Ishikawa (cell line): ENCODE data around the gene RAB8A.

Experiments
- CEBPB ChIP-seq: IDR thresholded peaks from 2 replicates; pipeline ENCODE4 v1.6.1; 2012
- CREB1 ChIP-seq: IDR thresholded peaks from 2 replicates; pipeline ENCODE4 v1.6.1; 2012; ENCODE audit warnings: low read depth
- EGR1 ChIP-seq: IDR thresholded peaks from 2 replicates; pipeline ENCODE4 v1.6.1; 2012
- EP300 ChIP-seq: IDR thresholded peaks from 2 replicates; pipeline ENCODE4 v1.6.1; 2012; ENCODE audit warnings: borderline replicate concordance
- FOXM1 ChIP-seq: IDR thresholded peaks from 2 replicates; pipeline ENCODE4 v1.6.1; 2012; ENCODE audit warnings: low read depth, borderline replicate concordance
- NFIC ChIP-seq: IDR thresholded peaks from 2 replicates; pipeline ENCODE4 v1.6.1; 2012
- RAD21 ChIP-seq: IDR thresholded peaks from 2 replicates; pipeline ENCODE4 v1.6.1; 2012; ENCODE audit warnings: low read depth
- TAF1 ChIP-seq: IDR thresholded peaks from 2 replicates; pipeline ENCODE4 v1.6.1; 2012; ENCODE audit warnings: low read depth, mild to moderate bottlenecking
- TCF12 ChIP-seq: IDR thresholded peaks from 2 replicates; pipeline ENCODE4 v1.6.1; 2012; ENCODE audit warnings: low read depth
- TEAD4 ChIP-seq: IDR thresholded peaks from 2 replicates; pipeline ENCODE4 v1.6.1; 2012
- YY1 ChIP-seq: IDR thresholded peaks from 2 replicates; pipeline ENCODE4 v1.6.1; 2012; ENCODE audit warnings: low read depth
- ZBTB7A ChIP-seq: IDR thresholded peaks from 2 replicates; pipeline ENCODE4 v1.6.1; 2012; ENCODE audit warnings: low read depth
- TF ChIP-seq, protein P1 (sequence below): IDR thresholded peaks from 2 replicates; pipeline ENCODE4 v1.6.1; 2012
- TF ChIP-seq, protein P2 (sequence below): IDR thresholded peaks from 2 replicates; pipeline ENCODE4 v1.6.1; 2012
- TF ChIP-seq, protein P3 (sequence below): IDR thresholded peaks from 2 replicates; pipeline ENCODE4 v1.6.1; 2012; ENCODE audit warnings: low read depth, mild to moderate bottlenecking

The RAB8A gene

DNA sequence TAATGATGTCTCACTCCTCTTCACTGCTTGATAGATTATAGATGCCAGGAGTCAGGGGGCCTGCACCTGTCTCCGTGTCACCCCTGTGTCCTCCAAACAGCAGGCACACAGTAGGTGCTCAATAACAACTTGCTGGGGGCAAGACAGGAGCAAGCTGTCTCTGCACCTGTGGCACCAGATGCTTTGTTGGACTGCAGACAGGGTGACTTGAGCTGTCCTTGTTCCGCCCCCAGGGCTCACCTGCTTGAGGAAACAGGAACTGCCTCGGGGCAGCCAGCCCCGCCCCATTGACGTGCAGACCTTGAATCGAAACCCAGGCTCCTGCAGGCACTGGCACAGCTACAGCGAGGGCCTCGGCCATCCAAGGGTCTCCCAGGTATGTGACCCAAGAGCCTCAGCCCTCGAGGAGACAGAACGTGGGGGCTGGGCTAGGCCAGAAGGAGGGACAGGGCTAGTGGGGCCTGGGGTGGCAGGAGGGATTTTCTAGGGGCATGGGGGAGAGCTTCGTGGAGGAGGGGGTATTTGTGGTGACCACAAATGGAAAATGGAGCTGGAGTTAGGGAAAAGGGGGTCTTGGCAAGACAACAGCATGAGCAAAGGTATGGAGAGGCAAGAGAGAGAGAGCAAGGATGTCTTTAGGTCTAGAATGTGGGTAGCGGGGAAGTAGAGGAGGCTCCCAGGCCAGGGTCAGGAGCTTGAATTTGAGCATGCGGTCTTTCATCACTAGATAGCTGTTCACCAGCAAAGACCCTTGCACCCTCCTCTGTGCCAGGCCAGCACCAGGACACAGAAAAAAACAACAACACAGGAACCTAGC is 31.9 kb downstream of the RAB8A start, which contains the start of gene HSH2D:
TSS of gene HSH2D (plus strand) at position 287 of the 817 bp plus-strand sequence. CDS start 5,066 bp downstream, outside the sequence.
- 0 out of 2 replicates have a peak, but pooled peaks have one; percentile 44 for TF ChIP-seq ZBTB7A
- TF ChIP-seq TEAD4, result no peak
- TF ChIP-seq, protein P1, sequence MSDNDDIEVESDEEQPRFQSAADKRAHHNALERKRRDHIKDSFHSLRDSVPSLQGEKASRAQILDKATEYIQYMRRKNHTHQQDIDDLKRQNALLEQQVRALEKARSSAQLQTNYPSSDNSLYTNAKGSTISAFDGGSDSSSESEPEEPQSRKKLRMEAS, result peak; percentile 36; the same call in 1 of the 2 replicates

DNA sequence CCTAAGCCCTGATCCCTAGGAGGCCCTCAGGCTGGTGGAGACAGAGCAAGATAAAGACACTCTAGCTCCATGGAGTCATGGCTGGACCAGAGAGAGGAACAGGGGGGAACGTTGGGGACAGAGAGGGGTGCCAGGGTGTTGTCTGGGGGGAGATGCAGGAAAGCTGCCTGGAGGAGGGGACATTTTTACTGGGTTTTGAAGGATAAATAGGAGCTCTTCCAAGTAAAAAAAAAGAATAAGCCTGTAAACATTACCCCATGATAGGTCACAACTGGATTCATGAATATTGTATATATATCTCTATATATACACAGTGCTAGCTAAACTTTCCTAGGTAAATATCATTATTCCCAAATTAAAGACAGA is 32.5 kb downstream of the RAB8A start:
- TF ChIP-seq TAF1, result no peak
- TF ChIP-seq TCF12, result no peak
- no peak for TF ChIP-seq CEBPB
- no peak for TF ChIP-seq RAD21
- TF ChIP-seq, protein P1, result no peak
- TF ChIP-seq EP300, result no peak
- TF ChIP-seq CREB1, result no peak
- no peak for TF ChIP-seq EGR1
- TF ChIP-seq FOXM1, result no peak
- no peak for TF ChIP-seq YY1
- TF ChIP-seq ZBTB7A, result no peak
- TF ChIP-seq, protein P2, sequence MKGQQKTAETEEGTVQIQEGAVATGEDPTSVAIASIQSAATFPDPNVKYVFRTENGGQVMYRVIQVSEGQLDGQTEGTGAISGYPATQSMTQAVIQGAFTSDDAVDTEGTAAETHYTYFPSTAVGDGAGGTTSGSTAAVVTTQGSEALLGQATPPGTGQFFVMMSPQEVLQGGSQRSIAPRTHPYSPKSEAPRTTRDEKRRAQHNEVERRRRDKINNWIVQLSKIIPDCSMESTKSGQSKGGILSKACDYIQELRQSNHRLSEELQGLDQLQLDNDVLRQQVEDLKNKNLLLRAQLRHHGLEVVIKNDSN, result no peak
- no peak for TF ChIP-seq NFIC
- no peak for TF ChIP-seq TEAD4
- TF ChIP-seq, protein P3, sequence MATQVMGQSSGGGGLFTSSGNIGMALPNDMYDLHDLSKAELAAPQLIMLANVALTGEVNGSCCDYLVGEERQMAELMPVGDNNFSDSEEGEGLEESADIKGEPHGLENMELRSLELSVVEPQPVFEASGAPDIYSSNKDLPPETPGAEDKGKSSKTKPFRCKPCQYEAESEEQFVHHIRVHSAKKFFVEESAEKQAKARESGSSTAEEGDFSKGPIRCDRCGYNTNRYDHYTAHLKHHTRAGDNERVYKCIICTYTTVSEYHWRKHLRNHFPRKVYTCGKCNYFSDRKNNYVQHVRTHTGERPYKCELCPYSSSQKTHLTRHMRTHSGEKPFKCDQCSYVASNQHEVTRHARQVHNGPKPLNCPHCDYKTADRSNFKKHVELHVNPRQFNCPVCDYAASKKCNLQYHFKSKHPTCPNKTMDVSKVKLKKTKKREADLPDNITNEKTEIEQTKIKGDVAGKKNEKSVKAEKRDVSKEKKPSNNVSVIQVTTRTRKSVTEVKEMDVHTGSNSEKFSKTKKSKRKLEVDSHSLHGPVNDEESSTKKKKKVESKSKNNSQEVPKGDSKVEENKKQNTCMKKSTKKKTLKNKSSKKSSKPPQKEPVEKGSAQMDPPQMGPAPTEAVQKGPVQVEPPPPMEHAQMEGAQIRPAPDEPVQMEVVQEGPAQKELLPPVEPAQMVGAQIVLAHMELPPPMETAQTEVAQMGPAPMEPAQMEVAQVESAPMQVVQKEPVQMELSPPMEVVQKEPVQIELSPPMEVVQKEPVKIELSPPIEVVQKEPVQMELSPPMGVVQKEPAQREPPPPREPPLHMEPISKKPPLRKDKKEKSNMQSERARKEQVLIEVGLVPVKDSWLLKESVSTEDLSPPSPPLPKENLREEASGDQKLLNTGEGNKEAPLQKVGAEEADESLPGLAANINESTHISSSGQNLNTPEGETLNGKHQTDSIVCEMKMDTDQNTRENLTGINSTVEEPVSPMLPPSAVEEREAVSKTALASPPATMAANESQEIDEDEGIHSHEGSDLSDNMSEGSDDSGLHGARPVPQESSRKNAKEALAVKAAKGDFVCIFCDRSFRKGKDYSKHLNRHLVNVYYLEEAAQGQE, result no peak

DNA sequence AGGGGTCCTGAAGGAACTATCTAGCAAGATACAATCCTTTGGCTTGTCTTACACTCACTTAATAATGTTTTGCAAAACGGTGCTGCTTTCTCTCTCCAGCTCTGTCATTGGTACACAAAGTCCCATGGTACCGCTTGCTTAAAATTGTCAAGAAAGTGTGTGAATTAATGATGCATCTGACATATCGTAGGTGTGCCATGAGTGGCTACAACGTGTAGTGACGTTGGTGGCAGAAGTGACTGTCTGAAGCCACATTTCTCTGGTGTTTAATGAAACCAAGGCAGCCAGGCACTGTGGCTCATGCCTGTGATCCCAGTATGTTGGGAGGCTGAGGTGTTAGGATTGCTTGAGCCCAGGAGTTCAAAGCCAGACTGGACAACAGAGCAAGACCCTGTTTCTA is 34.4 kb downstream of the RAB8A start:
- TF ChIP-seq EGR1 (no peak), TEAD4 (no peak), CREB1 (no peak), CEBPB (no peak)
- TF ChIP-seq, protein P1, result no peak
- TF ChIP-seq, protein P3, result no peak
- TF ChIP-seq, protein P2, result no peak

DNA sequence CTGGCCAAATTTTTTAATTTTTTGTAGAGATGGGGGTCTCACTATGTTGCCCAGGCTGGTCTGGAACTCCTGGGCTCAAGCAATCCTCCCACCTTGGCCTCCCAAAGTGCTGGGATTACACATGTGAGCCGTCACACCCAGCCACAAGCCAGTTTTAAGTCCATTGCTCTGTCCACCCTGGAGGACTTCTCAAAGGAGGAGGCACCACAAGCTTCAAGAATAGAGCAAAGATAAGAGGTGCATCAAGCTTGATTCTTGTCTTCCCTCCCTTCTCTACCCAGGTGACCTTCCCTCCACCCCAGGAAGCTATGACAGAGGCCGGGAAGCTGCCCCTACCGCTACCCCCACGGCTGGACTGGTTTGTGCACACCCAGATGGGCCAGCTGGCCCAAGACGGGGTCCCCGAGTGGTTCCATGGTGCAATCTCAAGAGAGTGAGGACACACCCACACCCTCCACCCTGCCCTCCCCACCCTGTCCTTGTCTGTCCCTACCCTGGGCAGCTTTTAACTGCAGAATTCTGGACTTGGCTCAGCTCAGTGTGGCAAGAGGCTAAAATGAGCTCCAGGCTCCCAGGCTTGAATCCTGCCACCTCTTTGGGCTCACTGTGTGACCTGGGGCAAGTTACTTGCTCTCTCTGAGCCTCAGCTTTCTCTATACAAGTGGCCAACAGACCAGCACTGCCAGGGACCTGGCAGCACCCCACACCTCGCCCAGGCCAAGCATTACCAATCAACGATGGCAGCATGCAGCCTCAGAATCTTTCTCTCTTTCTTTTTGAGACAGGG is 36.9 kb downstream of the RAB8A start:
- TF ChIP-seq CEBPB (no peak), EP300 (no peak), ZBTB7A (no peak), TEAD4 (no peak), EGR1 (no peak), NFIC (no peak), FOXM1 (no peak), TAF1 (no peak), CREB1 (no peak), RAD21 (no peak), YY1 (no peak), TCF12 (no peak)
- TF ChIP-seq, protein P2, result no peak
- TF ChIP-seq, protein P1, result no peak
- TF ChIP-seq, protein P3, result no peak
